Mesodermal cell (in vitro differentiated cells): ENCODE data around the gene NTN1.

Experiments used
- H3K27ac ChIP-seq: 2 replicates; pipeline ENCODE4 v1.7.0; 2013; ENCODE audit warnings: mild to moderate bottlenecking, low read depth, low read length, moderate library complexity; ENCODE audit not compliant: severe bottlenecking
- H3K36me3 ChIP-seq: 2 replicates; pipeline ENCODE4 v1.7.1; 2013; ENCODE audit warnings: mild to moderate bottlenecking, low read length, moderate library complexity; ENCODE audit not compliant: control insufficient read depth, insufficient read depth
- H3K4me1 ChIP-seq: one replicate; pipeline ENCODE4 v1.7.1; 2013; ENCODE audit warnings: mild to moderate bottlenecking, low read length; ENCODE audit not compliant: insufficient read depth, control insufficient read depth, poor library complexity, severe bottlenecking
- H3K4me3 ChIP-seq: 2 replicates; pipeline ENCODE4 v1.7.0; 2013; ENCODE audit warnings: low read length, control low read depth, mild to moderate bottlenecking; ENCODE audit not compliant: insufficient read depth, poor library complexity, severe bottlenecking; ENCODE audit errors: extremely low read depth
- H3K9me3 ChIP-seq: 2 replicates; pipeline ENCODE4 v1.7.1; 2013; ENCODE audit warnings: mild to moderate bottlenecking, low read length, moderate library complexity; ENCODE audit not compliant: control insufficient read depth
- WGBS, 2 experiments: methylation state at CpG; one replicate each; pipeline ENCODE4 v1.1.5; 2013; ENCODE audit warnings: missing lambda C conversion rate in 2 of 2; ENCODE audit not compliant: insufficient coverage in 2 of 2; 5-methylcytosine and 5-hydroxymethylcytosine counted together

The NTN1 gene

DNA sequence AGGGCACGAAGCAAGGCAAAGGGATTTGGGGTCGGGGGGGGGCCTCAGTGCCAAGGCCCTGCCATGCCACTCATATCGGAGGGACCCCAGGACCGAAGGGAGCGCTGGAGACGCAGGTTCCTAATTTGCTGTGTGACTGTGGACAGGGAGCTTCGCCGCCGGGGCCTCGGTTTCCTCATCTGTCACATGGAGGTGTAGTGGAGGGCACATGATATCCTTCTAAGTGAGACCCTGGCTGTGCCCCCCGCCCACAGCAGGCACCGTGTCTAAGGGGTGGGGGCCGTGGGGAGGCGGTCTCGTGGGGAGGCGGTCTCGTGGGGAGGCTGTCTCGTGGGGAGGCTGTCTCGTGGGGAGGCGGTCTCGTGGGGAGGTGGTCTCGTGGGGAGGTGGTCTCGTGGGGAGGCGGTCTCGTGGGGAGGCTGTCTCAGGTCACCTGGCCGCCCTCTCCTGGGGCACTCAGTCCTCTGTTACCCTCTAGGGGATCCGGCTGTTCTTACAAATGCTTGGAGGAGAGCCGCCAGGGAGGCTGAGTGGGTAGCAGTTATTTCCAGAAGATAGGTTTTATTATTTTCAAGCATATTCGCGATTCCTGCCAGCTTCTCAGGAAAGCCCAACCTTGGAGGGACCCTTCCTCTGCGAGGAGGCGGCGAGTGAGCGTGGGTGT is 205.0 kb downstream of the NTN1 start:
- no peaks in the 10 kb centered on the region for H3K4me1 ChIP-seq
- WGBS, 2 experiments, result 85 to 87% methylated on average over 19 to 20 of the region's 34 CpGs
- no peaks in the 10 kb centered on the region for H3K9me3 ChIP-seq
- no peaks in the 10 kb centered on the region for H3K36me3 ChIP-seq
- H3K27ac ChIP-seq, result no peak overlapping the region
- H3K4me3 ChIP-seq, result no peak overlapping the region

DNA sequence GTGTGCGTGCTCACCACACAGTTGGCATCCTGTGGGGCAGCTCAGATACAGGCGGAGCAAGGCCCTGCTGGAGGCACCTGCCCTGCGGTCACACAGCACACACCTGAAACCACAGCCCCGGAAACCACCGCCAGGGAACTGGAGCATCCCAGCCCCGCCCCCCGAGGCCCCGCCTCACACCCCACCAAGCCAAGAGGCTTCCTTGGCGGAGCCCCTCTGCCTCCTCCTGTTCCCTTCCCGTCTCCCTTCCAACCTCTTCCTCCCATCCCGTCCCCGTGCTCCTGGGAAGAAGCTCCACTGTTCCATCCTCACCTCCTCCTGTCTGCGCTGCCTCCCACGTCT is 205.5 kb downstream of the NTN1 start:
- no peak overlapping the region for H3K4me3 ChIP-seq
- H3K4me1 ChIP-seq, result no peaks in the 10 kb centered on the region
- WGBS, 2 experiments, result 69% methylated on average over 12 to 14 of the region's 14 CpGs
- H3K27ac ChIP-seq, result no peak overlapping the region
- no peaks in the 10 kb centered on the region for H3K9me3 ChIP-seq
- H3K36me3 ChIP-seq, result no peaks in the 10 kb centered on the region

- 79 to 90% methylated on average over 8 to 11 of the region's 13 CpGs for WGBS, 2 experiments
These were observed 206.6 kb downstream of the NTN1 start for GRCh38 chr17:9227819-9228407.

GRCh38 chr17:9228408-9229159 is 207.3 kb downstream of the NTN1 start:
- Histone ChIP-seq H3K9me3 (no peaks in the 10 kb centered on the region), H3K4me1 (no peaks in the 10 kb centered on the region), H3K36me3 (no peaks in the 10 kb centered on the region), H3K27ac (no peak overlapping the region), H3K4me3 (no peak overlapping the region)
- 81 to 87% methylated on average over 12 to 13 of the region's 16 CpGs for WGBS, 2 experiments

More at GRCh38 chr17:9227819-9228407, 206.6 kb downstream of the NTN1 start:
- Histone ChIP-seq H3K9me3 (no peaks in the 10 kb centered on the region), H3K27ac (no peak overlapping the region), H3K36me3 (no peaks in the 10 kb centered on the region), H3K4me3 (no peak overlapping the region), H3K4me1 (no peaks in the 10 kb centered on the region)

DNA sequence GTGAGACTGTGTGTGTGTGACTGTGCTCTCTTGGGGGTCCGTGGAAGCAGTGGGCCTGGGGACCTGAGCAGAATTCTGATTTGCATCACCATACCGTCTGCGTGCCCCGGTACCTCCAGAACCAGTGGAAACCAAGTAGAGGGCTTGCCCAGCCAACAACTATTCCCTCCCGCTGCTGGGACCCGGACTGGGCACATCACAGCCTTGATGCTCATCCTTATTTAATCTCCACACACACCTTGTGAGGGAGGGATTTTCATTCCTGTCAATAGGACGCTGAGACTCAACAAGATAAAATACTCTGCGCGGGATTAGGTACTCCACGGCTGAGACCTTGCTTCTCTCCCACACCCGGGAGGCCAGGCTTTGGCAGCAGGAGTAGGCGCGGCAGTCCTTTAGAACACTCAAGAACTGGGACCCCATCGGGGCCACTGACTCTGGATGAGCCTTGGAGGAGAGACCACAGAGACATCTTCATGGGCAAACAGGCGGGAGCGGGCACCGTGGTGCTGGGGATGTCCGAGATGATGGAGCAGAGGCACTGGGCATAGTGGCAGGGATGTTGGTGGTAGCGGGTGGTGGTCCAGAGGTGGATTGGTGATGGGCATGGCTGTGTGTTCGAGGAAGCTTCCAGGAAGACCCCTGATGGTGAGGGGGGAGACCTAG is 208.0 kb downstream of the NTN1 start:
- 87 to 88% methylated on average over 20 of the region's 20 CpGs for WGBS, 2 experiments
- no peak overlapping the region for H3K27ac ChIP-seq
- no peaks in the 10 kb centered on the region for H3K9me3 ChIP-seq

DNA sequence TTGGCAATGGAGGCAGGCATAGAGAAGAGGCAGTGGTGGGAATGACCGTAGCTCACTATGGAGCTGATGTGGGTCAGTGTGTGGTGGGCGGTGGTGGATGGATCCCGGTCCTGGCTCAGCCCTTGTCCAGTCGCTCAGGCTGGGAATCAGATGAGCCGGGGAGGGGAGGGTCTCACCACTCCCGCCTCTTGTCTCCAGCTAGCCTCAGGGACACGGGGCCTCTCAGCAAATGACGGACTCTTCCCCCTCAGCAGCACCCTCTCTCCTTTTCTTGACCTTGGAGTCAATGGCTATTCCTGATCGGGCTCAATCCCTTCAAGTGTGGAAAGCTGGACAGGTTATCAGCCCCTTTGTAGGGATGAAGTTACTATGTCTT is 208.5 kb downstream of the NTN1 start:
- Histone ChIP-seq H3K27ac (no peak overlapping the region), H3K9me3 (no peaks in the 10 kb centered on the region), H3K4me3 (no peak overlapping the region), H3K4me1 (no peaks in the 10 kb centered on the region), H3K36me3 (no peaks in the 10 kb centered on the region)
- 80 to 90% methylated on average over 1 to 8 of the region's 9 CpGs for WGBS, 2 experiments

More for the DNA sequence above, 208.0 kb downstream of the NTN1 start:
- no peaks in the 10 kb centered on the region for H3K36me3 ChIP-seq
- H3K4me3 ChIP-seq, result no peak overlapping the region
- no peaks in the 10 kb centered on the region for H3K4me1 ChIP-seq

- Histone ChIP-seq H3K4me1 (no peaks in the 10 kb centered on the region), H3K9me3 (no peaks in the 10 kb centered on the region), H3K4me3 (no peak overlapping the region), H3K27ac (no peak overlapping the region), H3K36me3 (no peaks in the 10 kb centered on the region)
- 78 to 89% methylated on average over 12 to 14 of the region's 15 CpGs for WGBS, 2 experiments
These were observed 209.0 kb downstream of the NTN1 start for GRCh38 chr17:9230346-9230745.

DNA sequence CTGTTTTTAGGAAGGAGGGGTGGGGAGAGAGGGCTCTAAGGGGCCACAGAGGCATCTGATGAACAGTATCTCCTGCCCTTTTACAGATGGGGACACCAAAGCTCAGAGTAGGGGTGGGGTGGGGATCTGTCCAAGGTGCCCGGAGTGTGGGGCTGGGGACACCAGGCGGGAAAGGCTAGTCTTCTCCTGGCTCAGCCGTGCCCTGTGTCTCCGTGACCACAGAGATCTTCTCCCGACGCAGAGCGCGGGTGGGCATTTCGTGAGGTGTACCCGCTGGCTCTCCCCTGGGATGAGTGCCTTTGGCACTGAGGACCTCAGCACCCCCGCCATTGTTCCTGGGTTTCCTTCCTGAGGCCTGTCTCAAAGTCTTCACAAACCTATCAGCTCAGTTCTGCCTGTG is 209.6 kb downstream of the NTN1 start:
- WGBS, 2 experiments, result 90 to 98% methylated on average over 10 to 11 of the region's 11 CpGs
- Histone ChIP-seq H3K4me1 (no peaks in the 10 kb centered on the region), H3K36me3 (no peaks in the 10 kb centered on the region), H3K4me3 (no peak overlapping the region), H3K27ac (no peak overlapping the region), H3K9me3 (no peaks in the 10 kb centered on the region)

- no peaks in the 10 kb centered on the region for H3K9me3 ChIP-seq
- H3K4me3 ChIP-seq, result no peak overlapping the region
- H3K4me1 ChIP-seq, result no peaks in the 10 kb centered on the region
- WGBS, 2 experiments, result 84 to 85% methylated on average over 12 to 14 of the region's 23 CpGs
- H3K36me3 ChIP-seq, result no peaks in the 10 kb centered on the region
- no peak overlapping the region for H3K27ac ChIP-seq
These were observed 210.3 kb downstream of the NTN1 start for GRCh38 chr17:9231449-9232154.

DNA sequence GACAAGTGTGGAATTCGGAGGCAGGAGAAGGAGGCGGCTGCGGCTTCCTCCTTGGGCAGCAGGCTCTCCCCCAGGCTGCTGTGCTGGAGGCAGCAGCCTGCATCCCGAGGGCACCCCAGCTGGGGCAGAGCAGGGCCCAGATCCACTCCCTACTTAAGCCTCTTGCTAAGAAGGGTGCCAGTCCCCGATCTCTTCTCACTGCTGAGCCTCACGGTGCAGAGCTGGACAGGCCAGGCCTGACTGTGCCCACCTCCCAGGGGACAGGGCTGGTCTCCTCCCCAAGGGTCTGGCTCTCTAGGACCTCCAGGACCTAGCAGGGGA is 210.8 kb downstream of the NTN1 start:
- no peak overlapping the region for H3K4me3 ChIP-seq
- no peaks in the 10 kb centered on the region for H3K4me1 ChIP-seq
- no peak overlapping the region for H3K27ac ChIP-seq
- WGBS, 2 experiments, result 86 to 91% methylated on average over 6 of the region's 6 CpGs
- no peaks in the 10 kb centered on the region for H3K9me3 ChIP-seq
- H3K36me3 ChIP-seq, result no peaks in the 10 kb centered on the region
